ENCODE data around the gene PIEZO2. TPM values are rescaled to one million over a fixed set of nuclear protein-coding genes. Genes with fewer than 3 reads are reported as not detected.

Gene PIEZO2
- total RNA-seq, 1 experiment from 2014 or later = 5.5 TPM

GRCh38 chr18:10908760-10909159 lies 240.6 kb downstream of the PIEZO2 start:
- CTCF ChIA-PET = no interaction called here

GRCh38 chr18:10907749-10908148 lies 241.6 kb downstream of the PIEZO2 start:
- CTCF ChIA-PET = no interaction called here

More at GRCh38 chr18:10908760-10909159, 240.6 kb downstream of the PIEZO2 start:
- no peaks in the 10 kb centered on the region for H3K36me3 ChIP-seq (ENCODE audit: insufficient read depth, low read length, poor library complexity, severe bottlenecking)
- DNase-seq (ENCODE audit: low spot score) = no peak
- H3K27ac ChIP-seq (ENCODE audit: low read depth, low read length, poor library complexity, severe bottlenecking) = no peak overlapping the region
- BruUV-seq (replicated peaks) = no TSS peak
- TF ChIP-seq EZH2 (IDR thresholded peaks at IDR 0.05; ENCODE audit: borderline replicate concordance, low read depth, low read length, poor library complexity, severe bottlenecking) = no peak
- TF ChIP-seq CTCF (conservative IDR thresholded peaks at IDR 0.05; ENCODE audit: low read depth, low read length) = no peak
- POLR2A ChIA-PET (ENCODE audit: low non-redundant PET) = no interaction called here
- H3K9me3 ChIP-seq (ENCODE audit: low read depth, low read length, poor library complexity, severe bottlenecking) = no peaks in the 10 kb centered on the region
- intact Hi-C loops (cut with micrococcal nuclease; ENCODE audit: unreplicated experiment) = no loop called here
- no peak overlapping the region for H3K4me3 ChIP-seq (ENCODE audit: low read depth, low read length, poor library complexity, severe bottlenecking)
- no peaks in the 10 kb centered on the region for H3K4me1 ChIP-seq (ENCODE audit: insufficient read depth, low read length, poor library complexity, severe bottlenecking)
- H3K27me3 ChIP-seq (replicated peaks; ENCODE audit: insufficient read depth, low read depth, low read length, poor library complexity) = peaks cover 10% of the 10 kb centered on the region

DNA sequence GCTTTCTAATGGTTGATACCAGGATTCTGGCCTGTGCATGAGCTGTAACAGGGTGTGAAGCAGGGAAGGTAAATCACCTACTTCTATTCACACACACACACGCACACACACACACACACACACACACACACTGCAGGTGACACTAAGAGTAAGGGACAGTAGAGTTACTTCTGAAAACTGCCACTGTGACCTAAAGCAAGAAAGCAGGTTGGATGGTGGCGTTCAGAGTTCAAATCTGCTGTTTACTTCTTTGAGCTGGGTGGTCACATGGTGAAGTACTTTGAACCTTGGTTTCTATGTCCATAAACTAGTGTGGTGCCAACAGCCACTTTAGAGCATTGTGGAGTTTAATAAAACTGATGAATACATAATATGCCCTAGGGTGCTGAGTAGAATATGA lies 248.0 kb downstream of the PIEZO2 start:
- DNase-seq (ENCODE audit: low spot score) = no peak
- no peak overlapping the region for H3K27ac ChIP-seq (ENCODE audit: low read depth, low read length, poor library complexity, severe bottlenecking)
- no peaks in the 10 kb centered on the region for H3K9me3 ChIP-seq (ENCODE audit: low read depth, low read length, poor library complexity, severe bottlenecking)
- POLR2A ChIA-PET (ENCODE audit: low non-redundant PET) = no interaction called here
- no peak for TF ChIP-seq EZH2 (IDR thresholded peaks at IDR 0.05; ENCODE audit: borderline replicate concordance, low read depth, low read length, poor library complexity, severe bottlenecking)
- no peak for TF ChIP-seq CTCF (conservative IDR thresholded peaks at IDR 0.05; ENCODE audit: low read depth, low read length)
- intact Hi-C loops (cut with micrococcal nuclease; ENCODE audit: unreplicated experiment) = no loop called here
- H3K4me3 ChIP-seq (ENCODE audit: low read depth, low read length, poor library complexity, severe bottlenecking) = no peak overlapping the region
- no TSS peak for BruUV-seq (replicated peaks)
- CTCF ChIA-PET = no interaction called here
- no peaks in the 10 kb centered on the region for H3K4me1 ChIP-seq (ENCODE audit: insufficient read depth, low read length, poor library complexity, severe bottlenecking)
- H3K36me3 ChIP-seq (ENCODE audit: insufficient read depth, low read length, poor library complexity, severe bottlenecking) = no peaks in the 10 kb centered on the region
- peaks cover 30% of the 10 kb centered on the region for H3K27me3 ChIP-seq (replicated peaks; ENCODE audit: insufficient read depth, low read depth, low read length, poor library complexity)

More at GRCh38 chr18:10907749-10908148, 241.6 kb downstream of the PIEZO2 start:
- BruUV-seq (replicated peaks) = no TSS peak
- DNase-seq (ENCODE audit: low spot score) = no peak
- Histone ChIP-seq H3K27me3 (replicated peaks; ENCODE audit: insufficient read depth, low read depth, low read length, poor library complexity) (peaks cover 11% of the 10 kb centered on the region), H3K9me3 (ENCODE audit: low read depth, low read length, poor library complexity, severe bottlenecking) (no peaks in the 10 kb centered on the region), H3K27ac (ENCODE audit: low read depth, low read length, poor library complexity, severe bottlenecking) (no peak overlapping the region), H3K4me3 (ENCODE audit: low read depth, low read length, poor library complexity, severe bottlenecking) (no peak overlapping the region), H3K4me1 (ENCODE audit: insufficient read depth, low read length, poor library complexity, severe bottlenecking) (no peaks in the 10 kb centered on the region), H3K36me3 (ENCODE audit: insufficient read depth, low read length, poor library complexity, severe bottlenecking) (no peaks in the 10 kb centered on the region)
- intact Hi-C loops (cut with micrococcal nuclease; ENCODE audit: unreplicated experiment) = no loop called here
- TF ChIP-seq EZH2 (IDR thresholded peaks at IDR 0.05; ENCODE audit: borderline replicate concordance, low read depth, low read length, poor library complexity, severe bottlenecking) (no peak), CTCF (conservative IDR thresholded peaks at IDR 0.05; ENCODE audit: low read depth, low read length) (no peak)
- POLR2A ChIA-PET (ENCODE audit: low non-redundant PET) = no interaction called here
